ENCODE results near the gene MIPEP.

MIPEP gene

GRCh38 chr13:23728807-23729206, 160.4 kb downstream of the MIPEP start:
- H3K4me3 ChIP-seq (ENCODE audit: low read depth, low read length) = no peak overlapping the region
- no peak for TF ChIP-seq POLR2A (IDR thresholded peaks at IDR 0.05; ENCODE audit: extremely low read depth, insufficient read length)
- no peak for TF ChIP-seq MAX (IDR thresholded peaks at IDR 0.05; ENCODE audit: low read depth, low read length)
- no peak for TF ChIP-seq CTCF (IDR thresholded peaks at IDR 0.05; ENCODE audit: low read depth, low read length)
- no peak for TF ChIP-seq MYC (IDR thresholded peaks at IDR 0.05; ENCODE audit: low read depth, low read length)
- DNase-seq (ENCODE audit: low read depth) = no peak

GRCh38 chr13:23725922-23726321, 163.3 kb downstream of the MIPEP start:
- no peak for TF ChIP-seq POLR2A (IDR thresholded peaks at IDR 0.05; ENCODE audit: extremely low read depth, insufficient read length)
- no peak for TF ChIP-seq MAX (IDR thresholded peaks at IDR 0.05; ENCODE audit: low read depth, low read length)
- DNase-seq (ENCODE audit: low read depth) = no peak

GRCh38 chr13:23724196-23724970, 164.8 kb downstream of the MIPEP start:
- TF ChIP-seq MYC (IDR thresholded peaks at IDR 0.05; ENCODE audit: low read depth, low read length) (no peak), MAX (IDR thresholded peaks at IDR 0.05; ENCODE audit: low read depth, low read length) (no peak), POLR2A (IDR thresholded peaks at IDR 0.05; ENCODE audit: extremely low read depth, insufficient read length) (no peak), CTCF (IDR thresholded peaks at IDR 0.05; ENCODE audit: low read depth, low read length) (no peak)
- no peak for DNase-seq (ENCODE audit: low read depth)
- H3K4me3 ChIP-seq (ENCODE audit: low read depth, low read length) = no peak overlapping the region

More at GRCh38 chr13:23725922-23726321, 163.3 kb downstream of the MIPEP start:
- H3K4me3 ChIP-seq (ENCODE audit: low read depth, low read length) = no peak overlapping the region

GRCh38 chr13:23723471-23723870, 165.7 kb downstream of the MIPEP start:
- TF ChIP-seq MYC (IDR thresholded peaks at IDR 0.05; ENCODE audit: low read depth, low read length) (no peak), CTCF (IDR thresholded peaks at IDR 0.05; ENCODE audit: low read depth, low read length) (no peak), MAX (IDR thresholded peaks at IDR 0.05; ENCODE audit: low read depth, low read length) (no peak), POLR2A (IDR thresholded peaks at IDR 0.05; ENCODE audit: extremely low read depth, insufficient read length) (no peak)
- DNase-seq (ENCODE audit: low read depth) = no peak
- no peak overlapping the region for H3K4me3 ChIP-seq (ENCODE audit: low read depth, low read length)

- TF ChIP-seq MYC (IDR thresholded peaks at IDR 0.05; ENCODE audit: low read depth, low read length) (no peak), POLR2A (IDR thresholded peaks at IDR 0.05; ENCODE audit: extremely low read depth, insufficient read length) (no peak), CTCF (IDR thresholded peaks at IDR 0.05; ENCODE audit: low read depth, low read length) (no peak), MAX (IDR thresholded peaks at IDR 0.05; ENCODE audit: low read depth, low read length) (no peak)
- H3K4me3 ChIP-seq (ENCODE audit: low read depth, low read length) = no peak overlapping the region
- DNase-seq (ENCODE audit: low read depth) = no peak
Measured at GRCh38 chr13:23722726-23723453, 166.3 kb downstream of the MIPEP start.

GRCh38 chr13:23718996-23719395, 170.2 kb downstream of the MIPEP start:
- DNase-seq (ENCODE audit: low read depth) = no peak
- no peak for TF ChIP-seq MAX (IDR thresholded peaks at IDR 0.05; ENCODE audit: low read depth, low read length)
- no peak for TF ChIP-seq MYC (IDR thresholded peaks at IDR 0.05; ENCODE audit: low read depth, low read length)
- no peak for TF ChIP-seq CTCF (IDR thresholded peaks at IDR 0.05; ENCODE audit: low read depth, low read length)
- no peak for TF ChIP-seq POLR2A (IDR thresholded peaks at IDR 0.05; ENCODE audit: extremely low read depth, insufficient read length)
- H3K4me3 ChIP-seq (ENCODE audit: low read depth, low read length) = no peak overlapping the region
